NB4 (cell line): ENCODE measurements around the gene KIF11.
A peak's percentile ranks its signal among the peaks of the same experiment; 100 is the strongest.

Experiments
- DNase-seq: peaks from one replicate; pipeline ENCODE4 v3.0.0; 2010; ENCODE audit warnings: low read depth
- H3K4me3 ChIP-seq: one replicate; pipeline ENCODE4 v1.5.1; 2011; ENCODE audit warnings: mild to moderate bottlenecking, low read depth, low read length, moderate library complexity
- MYC ChIP-seq: IDR thresholded peaks from 2 replicates; pipeline ENCODE4 v1.6.1; 2011; ENCODE audit warnings: low read depth, low read length
- POLR2A ChIP-seq: IDR thresholded peaks from 2 replicates; pipeline ENCODE4 v1.6.1; 2011; ENCODE audit warnings: mild to moderate bottlenecking; ENCODE audit not compliant: insufficient read length; ENCODE audit errors: extremely low read depth
- TF ChIP-seq, protein P1 (sequence below): IDR thresholded peaks from 2 replicates; pipeline ENCODE4 v1.6.1; 2011; ENCODE audit warnings: low read depth, low read length
- TF ChIP-seq, protein P2 (sequence below): IDR thresholded peaks from one replicate; pipeline ENCODE4 v1.5.1; 2012; ENCODE audit warnings: low read depth, low read length

KIF11 gene

DNA sequence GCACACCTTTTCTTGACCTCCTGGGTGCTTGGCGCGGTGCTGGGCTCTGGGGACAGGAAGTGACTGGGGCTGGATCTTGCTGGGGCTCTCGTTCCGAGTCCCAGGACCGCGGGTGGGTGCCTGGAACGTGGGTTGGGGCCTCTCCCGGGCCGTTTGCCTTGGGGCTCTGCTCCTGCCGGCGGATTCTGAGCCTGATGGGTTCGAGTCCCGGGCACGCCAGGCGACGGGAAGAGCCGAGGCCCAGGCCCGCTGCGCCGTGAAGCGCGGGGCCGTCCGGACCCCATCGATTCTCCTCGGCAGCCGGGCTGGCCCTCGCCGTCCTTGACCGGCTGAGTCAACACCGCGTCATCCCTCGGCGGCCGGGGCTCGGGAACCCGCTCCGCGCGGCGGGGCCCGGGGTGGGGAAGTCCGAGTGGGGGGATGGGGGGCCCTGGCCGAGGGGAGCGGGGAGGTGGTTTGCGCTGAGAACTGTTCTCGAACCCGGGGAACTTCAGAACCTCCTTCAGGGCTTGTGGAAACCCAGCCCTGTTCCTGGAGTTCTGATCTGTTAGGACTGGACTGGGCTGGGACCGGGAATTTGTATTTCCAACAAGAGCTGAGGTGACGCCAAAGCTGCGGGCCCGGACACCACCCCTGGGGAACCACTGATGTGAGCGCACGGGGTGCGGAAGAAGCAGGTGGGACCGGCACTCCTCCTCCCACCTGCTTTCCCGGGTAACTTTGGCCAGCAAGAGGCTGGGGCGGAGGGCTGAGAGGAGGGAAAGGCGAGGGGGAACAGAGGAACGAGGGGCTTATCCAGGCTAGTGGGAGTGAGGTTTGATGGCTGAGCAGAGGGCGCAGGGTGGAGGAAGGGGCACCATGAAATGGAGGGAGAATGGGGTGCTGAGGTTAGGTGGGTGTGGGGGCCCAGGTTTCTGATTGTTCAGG, 103.0 kb downstream of the KIF11 start:
- no peak overlapping the region for H3K4me3 ChIP-seq
- TF ChIP-seq, protein P1, sequence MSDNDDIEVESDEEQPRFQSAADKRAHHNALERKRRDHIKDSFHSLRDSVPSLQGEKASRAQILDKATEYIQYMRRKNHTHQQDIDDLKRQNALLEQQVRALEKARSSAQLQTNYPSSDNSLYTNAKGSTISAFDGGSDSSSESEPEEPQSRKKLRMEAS, result no peak
- TF ChIP-seq, protein P2, sequence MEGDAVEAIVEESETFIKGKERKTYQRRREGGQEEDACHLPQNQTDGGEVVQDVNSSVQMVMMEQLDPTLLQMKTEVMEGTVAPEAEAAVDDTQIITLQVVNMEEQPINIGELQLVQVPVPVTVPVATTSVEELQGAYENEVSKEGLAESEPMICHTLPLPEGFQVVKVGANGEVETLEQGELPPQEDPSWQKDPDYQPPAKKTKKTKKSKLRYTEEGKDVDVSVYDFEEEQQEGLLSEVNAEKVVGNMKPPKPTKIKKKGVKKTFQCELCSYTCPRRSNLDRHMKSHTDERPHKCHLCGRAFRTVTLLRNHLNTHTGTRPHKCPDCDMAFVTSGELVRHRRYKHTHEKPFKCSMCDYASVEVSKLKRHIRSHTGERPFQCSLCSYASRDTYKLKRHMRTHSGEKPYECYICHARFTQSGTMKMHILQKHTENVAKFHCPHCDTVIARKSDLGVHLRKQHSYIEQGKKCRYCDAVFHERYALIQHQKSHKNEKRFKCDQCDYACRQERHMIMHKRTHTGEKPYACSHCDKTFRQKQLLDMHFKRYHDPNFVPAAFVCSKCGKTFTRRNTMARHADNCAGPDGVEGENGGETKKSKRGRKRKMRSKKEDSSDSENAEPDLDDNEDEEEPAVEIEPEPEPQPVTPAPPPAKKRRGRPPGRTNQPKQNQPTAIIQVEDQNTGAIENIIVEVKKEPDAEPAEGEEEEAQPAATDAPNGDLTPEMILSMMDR, result no peak
- TF ChIP-seq MYC, result no peak
- TF ChIP-seq POLR2A, result no peak
- no peak for DNase-seq

DNA sequence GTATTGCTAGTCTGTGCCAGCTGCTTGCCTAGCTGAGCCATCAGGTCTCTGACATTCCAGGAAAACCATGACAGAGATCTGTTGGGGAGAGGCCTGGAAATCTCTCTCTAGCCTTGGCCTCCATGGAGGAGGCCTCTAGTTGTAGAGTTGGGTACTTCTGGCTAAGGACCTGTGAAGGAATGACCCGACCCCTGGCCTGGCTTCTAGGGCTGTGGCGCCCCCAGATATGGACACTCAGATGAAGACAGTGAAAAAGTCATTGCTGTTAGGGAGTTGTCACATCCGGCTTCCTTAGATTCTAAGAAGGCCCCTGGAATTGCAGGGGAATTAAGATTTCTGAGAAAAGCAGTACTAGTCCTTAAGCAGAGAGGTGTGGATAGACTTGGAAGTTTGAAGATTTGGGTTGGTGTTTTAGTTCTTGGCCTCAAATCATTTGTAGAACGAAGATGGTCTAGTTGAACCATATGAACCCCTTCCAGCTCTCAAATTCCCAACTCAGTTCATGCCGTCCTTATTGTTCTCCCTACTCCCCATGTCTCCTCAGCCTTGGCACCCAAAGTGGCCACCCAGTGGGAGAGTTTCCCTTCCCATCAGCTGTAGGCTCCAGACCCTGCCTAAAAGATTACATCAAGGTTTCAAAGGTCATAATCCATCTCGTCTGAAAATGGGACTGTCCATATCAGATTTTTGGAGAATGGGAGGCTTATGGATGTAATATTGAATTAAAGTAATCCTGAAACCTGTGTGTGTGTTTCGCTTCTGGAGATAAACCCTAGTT, 103.9 kb downstream of the KIF11 start:
- DNase-seq, result no peak
- no peak overlapping the region for H3K4me3 ChIP-seq
- TF ChIP-seq MYC, result no peak
- TF ChIP-seq, protein P1, result no peak
- no peak for TF ChIP-seq POLR2A
- TF ChIP-seq, protein P2, result no peak

DNA sequence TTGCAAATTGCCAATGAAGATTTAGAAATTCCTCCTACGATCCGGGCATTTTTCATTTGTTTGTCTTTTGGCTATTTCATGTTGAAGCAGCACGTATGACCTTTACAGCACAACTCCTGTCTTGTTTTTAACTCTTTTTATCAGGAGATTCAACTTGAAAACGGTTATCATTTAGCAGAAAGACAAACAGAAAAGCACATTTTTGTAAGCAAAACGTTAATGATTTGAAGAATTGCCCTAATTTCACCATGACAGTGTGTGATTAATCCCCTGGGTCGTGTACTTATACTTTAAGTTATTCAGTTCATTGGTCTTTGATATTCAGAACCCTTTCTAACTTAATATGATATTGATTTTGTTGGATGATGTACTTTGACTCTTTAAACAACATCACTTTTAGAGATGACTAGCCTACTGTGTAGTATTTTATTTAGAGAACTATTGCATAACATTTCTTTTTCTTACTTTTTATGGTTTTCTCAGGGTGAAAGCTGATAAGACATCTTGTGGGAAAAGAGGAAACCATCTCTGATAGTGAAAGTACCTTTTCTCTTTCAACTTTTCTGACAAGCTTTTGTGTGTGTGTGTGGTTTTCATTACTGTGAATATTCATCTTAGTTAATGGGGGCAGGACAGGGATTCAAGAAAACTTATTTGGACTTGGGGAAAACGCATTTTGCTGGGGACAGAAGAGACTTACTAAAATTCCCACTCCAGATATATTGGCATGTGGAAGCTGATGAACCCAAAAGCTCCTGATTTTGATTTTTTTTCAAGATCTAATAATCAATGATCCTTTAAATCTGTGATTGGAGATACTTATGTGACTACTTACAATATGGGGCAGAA, 105.0 kb downstream of the KIF11 start:
- no peak overlapping the region for H3K4me3 ChIP-seq
- peak; percentile 68 for DNase-seq
- no peak for TF ChIP-seq MYC
- TF ChIP-seq, protein P2, result no peak
- TF ChIP-seq POLR2A, result no peak
- TF ChIP-seq, protein P1, result no peak

DNA sequence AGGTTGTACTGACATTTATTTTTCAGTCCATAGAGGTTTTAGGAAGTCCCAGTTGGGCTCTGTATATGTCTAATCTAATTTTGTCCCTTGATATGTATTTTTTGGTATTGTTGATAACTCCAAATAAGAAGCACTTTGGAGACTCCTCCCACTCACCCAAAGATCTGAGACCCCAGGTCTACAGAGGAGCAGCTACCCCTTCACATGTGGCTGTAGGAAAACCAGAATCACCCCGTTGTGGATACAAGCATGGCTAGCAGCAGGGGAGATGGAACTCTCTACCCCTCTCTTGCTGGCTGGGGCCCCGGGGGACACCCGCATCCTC, 106.2 kb downstream of the KIF11 start:
- peak overlapping the region; percentile 67 for H3K4me3 ChIP-seq
- no peak for DNase-seq
- TF ChIP-seq, protein P2, result no peak
- TF ChIP-seq MYC (no peak), POLR2A (no peak)
- TF ChIP-seq, protein P1, result no peak
